ENCODE results near the gene PRMT2. TPM values are rescaled to one million over a fixed set of nuclear protein-coding genes. Genes with fewer than 3 reads are reported as not detected.

The PRMT2 gene
- total RNA-seq, 2 donors from 2014 or later, result 69.0 to 116 TPM

DNA sequence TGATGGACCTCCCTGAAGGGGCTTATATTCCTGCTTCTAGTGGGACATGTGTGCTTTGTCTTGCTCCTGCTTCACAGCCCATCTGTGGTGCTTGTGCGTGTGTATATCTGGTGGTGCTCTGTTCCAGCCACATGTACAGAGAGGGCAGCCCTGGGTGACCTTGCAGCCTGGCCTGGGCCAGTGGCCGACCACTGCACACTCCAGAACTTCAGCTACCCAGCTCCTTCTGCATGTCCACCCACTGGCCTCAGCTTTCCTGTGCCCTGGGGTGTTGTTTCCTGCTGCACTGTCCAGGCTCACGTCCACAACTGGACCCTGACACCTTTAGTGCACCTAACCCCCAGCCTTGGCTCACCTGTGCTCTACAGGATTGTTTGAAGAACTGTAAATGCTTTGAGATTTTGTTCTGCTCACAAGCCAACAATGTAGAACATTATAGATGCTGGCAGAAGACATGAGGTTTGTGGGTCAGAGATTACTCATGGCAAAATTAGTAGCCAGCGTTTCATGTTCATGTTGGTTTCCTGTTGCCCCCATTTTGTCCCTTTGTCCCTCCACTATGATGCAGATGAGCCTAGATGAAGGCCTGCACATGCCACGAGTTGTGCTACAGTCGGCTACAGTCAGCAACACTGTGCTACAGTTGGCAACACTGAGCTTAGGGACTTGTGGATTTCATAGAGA is 25.3 kb upstream of the PRMT2 start:
- no peak for DNase-seq (ENCODE audit: low spot score in 2 of 2)
- Mint-ChIP-seq H3K9me3 (peaks cover 4 to 11% of the 10 kb centered on the region in 2 donors), H3K27ac (no peak overlapping the region), H3K36me3 (no peaks in the 10 kb centered on the region)
- ATAC-seq, result no peak

DNA sequence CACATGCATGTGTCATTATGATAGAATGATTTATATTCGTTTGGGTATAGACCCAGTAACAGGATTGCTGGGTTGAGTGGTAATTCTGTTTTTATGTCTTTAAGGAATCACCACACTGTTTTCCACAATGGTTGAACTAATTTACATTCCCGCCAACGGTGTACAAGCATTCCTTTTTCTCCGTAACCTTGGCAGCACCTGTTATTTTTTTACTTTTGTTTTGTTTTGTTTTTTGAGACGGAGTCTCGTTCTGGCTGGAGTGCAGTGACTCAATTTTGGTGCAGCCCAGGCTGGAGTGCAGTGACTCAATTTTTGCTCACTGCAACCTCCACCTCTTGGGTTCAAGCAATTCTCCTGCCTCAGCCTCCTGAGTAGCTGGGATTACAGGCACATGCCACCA is 22.1 kb upstream of the PRMT2 start:
- H3K9me3 Mint-ChIP-seq, result peaks cover 4 to 11% of the 10 kb centered on the region in 2 donors
- H3K36me3 Mint-ChIP-seq, result no peaks in the 10 kb centered on the region
- H3K27ac Mint-ChIP-seq, result no peak overlapping the region
- ATAC-seq (no peak), DNase-seq (ENCODE audit: low spot score in 2 of 2) (no peak)

DNA sequence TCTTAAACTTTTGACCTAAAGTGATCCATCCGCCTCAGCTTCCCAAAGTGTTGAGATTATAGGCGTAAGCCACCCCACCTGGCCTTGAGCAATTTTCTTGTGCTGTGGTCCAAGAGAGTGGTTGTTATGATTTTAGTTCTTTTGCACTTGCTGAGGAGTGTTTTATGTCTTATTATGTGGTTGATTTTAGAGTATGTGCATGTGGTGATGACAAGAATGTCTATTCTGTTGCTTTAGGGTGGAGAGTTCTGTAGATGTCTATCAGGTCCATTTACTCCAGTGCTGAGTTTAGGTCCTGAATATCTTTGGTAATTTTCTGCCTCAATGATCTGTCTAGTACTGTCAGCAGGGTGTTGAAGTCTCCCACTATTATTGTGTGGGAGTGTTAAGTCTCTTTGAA is 19.4 kb upstream of the PRMT2 start:
- DNase-seq (ENCODE audit: low spot score in 2 of 2), result no peak
- Mint-ChIP-seq H3K36me3 (no peaks in the 10 kb centered on the region), H3K9me3 (peaks cover 7 to 11% of the 10 kb centered on the region in 2 donors), H3K27ac (no peak overlapping the region)
- no peak for ATAC-seq

DNA sequence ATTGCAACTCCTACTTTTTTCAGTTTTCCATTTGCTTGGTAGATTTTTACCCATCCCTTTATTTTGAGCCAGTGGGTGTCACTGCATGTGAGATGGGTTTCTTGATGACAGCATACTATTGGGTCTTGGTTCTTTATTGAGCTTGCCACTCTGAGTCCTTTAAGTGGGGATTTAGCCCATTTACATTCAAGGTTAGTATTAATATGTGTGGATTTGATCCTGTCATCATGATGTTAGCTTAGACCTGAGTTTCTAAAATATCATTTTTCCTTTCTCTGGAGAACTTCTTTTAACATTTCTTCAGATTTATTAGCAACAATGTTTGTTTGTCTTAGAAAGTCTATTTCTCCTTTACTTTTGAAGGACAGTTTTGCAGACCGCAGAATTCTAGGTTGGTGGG is 18.8 kb upstream of the PRMT2 start:
- DNase-seq (ENCODE audit: low spot score in 2 of 2) (no peak), ATAC-seq (no peak)
- H3K27ac Mint-ChIP-seq, result no peak overlapping the region
- no peaks in the 10 kb centered on the region for H3K36me3 Mint-ChIP-seq
- peaks cover 7 to 10% of the 10 kb centered on the region in 2 donors for H3K9me3 Mint-ChIP-seq

DNA sequence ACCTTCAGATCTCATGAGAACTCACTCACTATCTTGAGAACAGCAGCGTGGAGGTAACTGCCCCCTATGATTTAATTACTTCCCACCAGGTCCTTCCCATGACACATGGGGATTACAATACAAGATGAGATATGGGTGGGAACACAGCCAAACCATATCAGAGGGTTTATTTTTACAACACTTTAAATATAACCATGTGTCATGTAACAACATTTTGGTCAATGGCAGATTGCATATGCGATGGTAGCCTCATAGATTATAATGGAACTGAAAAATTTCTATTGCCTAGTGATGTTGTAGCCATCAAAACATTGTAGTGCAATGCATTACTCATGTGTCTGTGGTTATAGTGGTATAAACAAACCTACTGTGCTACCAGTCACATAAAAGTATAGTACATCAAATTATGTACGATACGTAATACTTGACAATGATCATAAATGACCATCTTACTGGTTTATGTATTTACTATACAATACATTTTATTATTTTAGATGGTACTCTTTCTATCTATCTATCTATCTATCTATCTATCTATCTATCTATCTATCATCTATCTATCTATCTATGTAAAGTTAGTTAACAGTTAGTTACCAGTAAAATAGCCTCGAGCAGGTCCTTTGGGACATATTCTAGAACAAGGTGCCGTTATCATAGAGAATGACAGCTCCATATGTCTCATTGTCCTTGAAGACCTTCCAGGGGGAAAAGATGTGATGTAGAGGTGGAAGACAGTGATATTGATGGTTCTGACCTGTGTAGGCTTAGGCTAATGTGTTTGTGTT is 18.0 kb upstream of the PRMT2 start:
- Mint-ChIP-seq H3K36me3 (no peaks in the 10 kb centered on the region), H3K9me3 (peaks cover 2 to 7% of the 10 kb centered on the region in 2 donors), H3K27ac (no peak overlapping the region)
- ATAC-seq (peak in 1 of 2 donors; percentile 59), DNase-seq (ENCODE audit: low spot score in 2 of 2) (no peak)

DNA sequence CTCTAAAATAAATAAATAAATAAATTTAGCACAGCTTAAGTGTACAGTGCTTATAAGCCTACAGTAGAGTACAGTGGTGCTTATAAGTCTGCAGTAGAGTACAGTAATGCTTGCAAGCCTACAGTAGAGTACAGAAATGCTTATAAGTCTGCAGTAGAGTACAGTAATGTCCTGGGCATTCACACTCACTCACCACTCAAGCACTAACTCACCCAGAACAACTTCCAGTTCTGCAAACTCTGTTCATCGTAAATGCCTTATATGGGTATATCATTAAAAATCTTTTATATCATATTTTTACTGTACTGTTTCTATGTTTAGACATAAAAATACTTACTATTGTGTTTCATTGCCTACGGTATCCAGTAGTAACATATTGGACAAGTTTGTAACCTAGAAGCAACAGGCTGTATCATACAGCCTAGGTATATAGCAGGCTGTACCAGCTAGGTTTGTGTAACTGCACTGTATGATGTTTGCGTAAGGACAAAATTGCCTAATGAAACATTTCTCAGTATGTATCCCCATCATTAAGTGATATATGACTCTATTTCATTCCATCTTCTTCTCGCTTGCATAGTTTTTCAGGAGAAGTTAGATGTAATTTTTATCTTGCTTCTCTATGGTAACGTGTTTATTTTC is 16.6 kb upstream of the PRMT2 start:
- ATAC-seq (no peak), DNase-seq (ENCODE audit: low spot score in 2 of 2) (no peak)

DNA sequence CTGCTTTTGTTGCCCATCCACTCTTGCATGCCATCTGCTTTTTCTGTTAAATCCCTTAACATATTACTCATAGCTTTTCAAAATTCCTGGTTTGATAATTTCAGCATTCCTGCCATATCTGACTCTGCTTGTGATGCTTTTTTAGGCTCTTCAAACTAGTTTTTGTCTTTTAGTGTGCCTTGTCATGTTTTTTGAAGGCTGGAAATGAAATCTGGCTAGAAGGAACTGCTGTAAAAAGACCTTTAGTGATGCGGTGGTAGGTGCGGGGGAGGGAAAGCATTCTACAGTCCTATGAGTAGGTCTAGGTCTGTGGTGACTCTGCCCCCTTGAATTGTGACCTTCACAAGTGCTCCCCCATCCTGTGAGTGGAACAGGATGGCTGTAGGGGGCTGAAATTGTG is 15.6 kb upstream of the PRMT2 start:
- H3K9me3 Mint-ChIP-seq, result peaks cover 0 to 3% of the 10 kb centered on the region in 2 donors
- DNase-seq (ENCODE audit: low spot score in 2 of 2), result no peak

More for the DNA sequence above, 16.6 kb upstream of the PRMT2 start:
- Mint-ChIP-seq H3K36me3 (no peaks in the 10 kb centered on the region), H3K27ac (no peak overlapping the region), H3K9me3 (peaks cover 0 to 3% of the 10 kb centered on the region in 2 donors)

DNA sequence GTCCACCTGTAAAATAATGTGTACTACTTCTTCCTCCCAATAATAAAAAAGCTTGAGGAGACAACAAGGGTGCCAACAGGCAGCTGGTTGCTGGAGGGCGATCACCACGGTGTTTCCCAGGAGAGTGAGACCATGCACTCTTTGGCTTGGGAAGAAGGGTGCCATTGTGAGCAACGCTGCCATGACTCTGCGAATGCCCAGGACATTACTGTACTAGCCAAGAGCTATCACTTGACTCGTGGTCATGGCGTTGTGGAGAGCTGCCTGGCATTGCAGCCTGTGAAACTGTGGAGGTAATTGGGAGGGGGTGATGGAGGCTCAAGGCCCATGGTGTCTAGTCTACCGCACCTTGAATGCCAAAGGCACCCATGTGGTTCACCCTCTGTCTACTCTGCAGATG is 14.6 kb upstream of the PRMT2 start:
- Mint-ChIP-seq H3K27ac (peak overlapping the region in 1 of 2 donors; percentile 88), H3K9me3 (peaks cover 4 to 8% of the 10 kb centered on the region in 2 donors), H3K36me3 (peaks cover 6 to 7% of the 10 kb centered on the region in 2 donors)
- DNase-seq (ENCODE audit: low spot score in 2 of 2), result no peak
- no peak for ATAC-seq

More for the DNA sequence above, 15.6 kb upstream of the PRMT2 start:
- no peak overlapping the region for H3K27ac Mint-ChIP-seq
- no peaks in the 10 kb centered on the region for H3K36me3 Mint-ChIP-seq
- no peak for ATAC-seq

DNA sequence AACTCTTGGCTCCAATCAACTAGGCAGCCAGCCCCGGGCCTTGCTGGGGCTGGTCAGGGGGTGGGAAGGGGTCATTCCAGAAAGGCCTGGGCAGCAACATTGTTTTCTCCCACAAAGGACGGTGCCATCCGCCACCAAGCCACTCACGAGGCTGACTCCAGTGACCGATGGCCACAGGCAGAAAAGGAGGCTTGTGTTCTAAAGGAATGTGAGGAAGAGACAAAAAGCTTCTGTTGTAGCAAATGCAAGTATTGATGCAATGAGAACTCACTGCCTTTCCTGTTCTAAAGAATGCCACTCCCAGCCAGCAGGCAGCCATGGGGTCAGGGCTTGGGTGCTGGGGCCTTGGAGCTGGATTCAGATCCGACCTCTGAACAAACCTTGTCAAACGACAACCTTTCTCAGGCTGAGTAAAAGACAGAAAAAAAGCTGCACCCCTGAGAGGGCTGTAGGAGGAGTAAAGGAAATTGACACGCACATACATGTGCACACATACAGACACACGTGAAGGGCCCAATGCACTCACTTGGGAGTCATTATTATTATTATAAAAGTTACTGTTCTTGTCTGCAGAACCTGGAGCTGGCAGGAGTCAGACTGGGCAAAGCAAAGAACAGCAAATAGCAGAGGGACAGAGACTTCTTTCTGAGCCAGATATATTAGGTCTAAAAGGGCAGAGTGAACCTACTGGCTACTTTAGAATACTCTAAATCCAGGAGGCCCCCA is 13.9 kb upstream of the PRMT2 start:
- Mint-ChIP-seq H3K27ac (peak overlapping the region in 1 of 2 donors; percentile 88), H3K36me3 (peaks cover 12 to 15% of the 10 kb centered on the region in 2 donors), H3K9me3 (peaks cover 8 to 11% of the 10 kb centered on the region in 2 donors)
- ATAC-seq, result peak; percentile 67 to 69
- DNase-seq (ENCODE audit: low spot score in 2 of 2), result no peak

DNA sequence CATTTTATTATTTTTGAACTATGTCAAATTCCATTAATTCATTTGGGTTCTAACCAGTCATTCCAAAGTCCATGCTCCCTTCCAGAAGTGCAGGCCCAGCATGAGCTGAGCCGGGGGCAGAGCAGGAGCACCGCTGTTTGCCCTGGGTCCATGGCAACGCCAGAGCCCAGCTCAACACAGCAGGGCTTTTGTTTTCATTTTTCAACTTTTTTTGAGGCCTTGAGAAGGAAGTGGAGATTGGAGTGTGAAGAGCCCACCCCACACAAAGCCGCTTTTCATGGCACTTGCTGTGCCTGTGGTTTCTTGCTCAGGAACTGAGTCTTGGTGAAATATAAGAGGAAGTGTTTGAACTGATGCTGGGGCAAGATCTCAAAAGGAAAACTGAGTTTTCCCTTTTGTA is 13.2 kb upstream of the PRMT2 start:
- DNase-seq (ENCODE audit: low spot score in 2 of 2), result no peak
- Mint-ChIP-seq H3K27ac (peak overlapping the region; percentile 77 to 88), H3K36me3 (peaks cover 12 to 21% of the 10 kb centered on the region in 2 donors), H3K9me3 (peaks cover 8 to 15% of the 10 kb centered on the region in 2 donors)
- peak; percentile 66 to 72 for ATAC-seq

DNA sequence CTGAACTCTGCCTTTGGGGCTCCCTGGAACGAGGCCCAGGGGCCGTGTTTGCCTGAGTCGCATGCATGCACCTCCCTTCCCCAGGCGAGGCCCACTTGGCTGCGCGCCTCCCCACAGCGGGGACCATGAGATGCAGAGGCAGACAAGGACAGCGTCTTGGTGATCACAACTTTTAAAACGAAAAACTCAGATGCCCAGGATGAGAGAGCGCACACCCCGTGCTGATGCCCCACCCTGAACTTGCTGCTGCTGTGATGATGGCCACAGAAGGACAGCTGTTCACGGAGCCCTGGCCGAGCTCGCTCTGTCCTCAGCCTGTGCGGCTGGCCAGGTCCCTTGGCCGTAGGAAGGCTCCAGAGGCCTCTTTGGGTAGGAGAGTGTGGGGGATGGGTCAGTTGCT is 11.4 kb upstream of the PRMT2 start:
- Mint-ChIP-seq H3K27ac (no peak overlapping the region), H3K9me3 (peaks cover 8 to 22% of the 10 kb centered on the region in 2 donors), H3K36me3 (peaks cover 12 to 26% of the 10 kb centered on the region in 2 donors)
- ATAC-seq (no peak), DNase-seq (ENCODE audit: low spot score in 2 of 2) (no peak)

DNA sequence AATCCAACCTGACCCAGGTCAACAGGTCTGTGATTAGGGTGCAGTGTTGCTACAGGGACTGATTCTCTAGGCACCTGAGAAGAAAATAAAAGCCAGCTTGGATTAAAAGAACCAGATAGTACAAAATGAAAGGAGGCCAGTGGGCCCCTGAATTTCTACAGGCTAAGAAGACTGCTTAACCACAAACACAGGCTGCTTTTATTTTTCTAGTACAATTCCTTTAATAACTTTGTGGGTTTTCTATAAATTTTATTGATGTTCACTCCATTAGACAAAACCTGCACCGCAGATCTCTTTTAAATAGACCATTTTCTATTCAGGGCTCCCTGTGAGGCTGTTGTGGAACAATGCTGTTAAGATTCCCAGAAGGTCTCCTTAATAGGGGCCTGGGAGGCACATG is 9.7 kb upstream of the PRMT2 start:
- H3K27ac Mint-ChIP-seq, result peak overlapping the region in 1 of 2 donors; percentile 68
- H3K36me3 Mint-ChIP-seq, result peaks cover 12 to 26% of the 10 kb centered on the region in 2 donors

DNA sequence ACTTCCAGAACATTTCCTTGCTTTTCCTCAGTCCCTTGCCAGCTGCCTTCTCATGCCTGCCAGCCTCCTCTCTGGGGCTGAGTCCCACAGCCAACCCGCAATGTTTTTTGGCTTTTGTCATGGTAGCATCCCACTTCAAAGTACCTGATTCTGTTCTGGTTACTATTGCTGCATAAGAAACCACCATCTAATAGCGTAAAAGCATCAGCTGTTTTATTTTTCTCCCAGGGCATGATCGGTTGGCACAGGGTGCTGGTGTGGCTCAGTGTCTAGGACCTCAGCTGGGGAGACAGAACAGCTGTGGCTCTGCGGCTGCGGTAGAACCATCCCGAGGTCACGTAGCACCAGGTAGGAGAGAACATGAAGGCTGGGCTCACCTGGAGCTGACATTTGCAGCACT is 8.9 kb upstream of the PRMT2 start:
- peak overlapping the region; percentile 22 to 68 for H3K27ac Mint-ChIP-seq
- H3K9me3 Mint-ChIP-seq, result peaks cover 5 to 22% of the 10 kb centered on the region in 2 donors
- DNase-seq (ENCODE audit: low spot score in 2 of 2) (no peak), ATAC-seq (peak; percentile 39 to 42)
- H3K36me3 Mint-ChIP-seq, result peaks cover 12 to 30% of the 10 kb centered on the region in 2 donors

More for the DNA sequence above, 9.7 kb upstream of the PRMT2 start:
- DNase-seq (ENCODE audit: low spot score in 2 of 2) (no peak), ATAC-seq (no peak)
- peaks cover 7 to 22% of the 10 kb centered on the region in 2 donors for H3K9me3 Mint-ChIP-seq

DNA sequence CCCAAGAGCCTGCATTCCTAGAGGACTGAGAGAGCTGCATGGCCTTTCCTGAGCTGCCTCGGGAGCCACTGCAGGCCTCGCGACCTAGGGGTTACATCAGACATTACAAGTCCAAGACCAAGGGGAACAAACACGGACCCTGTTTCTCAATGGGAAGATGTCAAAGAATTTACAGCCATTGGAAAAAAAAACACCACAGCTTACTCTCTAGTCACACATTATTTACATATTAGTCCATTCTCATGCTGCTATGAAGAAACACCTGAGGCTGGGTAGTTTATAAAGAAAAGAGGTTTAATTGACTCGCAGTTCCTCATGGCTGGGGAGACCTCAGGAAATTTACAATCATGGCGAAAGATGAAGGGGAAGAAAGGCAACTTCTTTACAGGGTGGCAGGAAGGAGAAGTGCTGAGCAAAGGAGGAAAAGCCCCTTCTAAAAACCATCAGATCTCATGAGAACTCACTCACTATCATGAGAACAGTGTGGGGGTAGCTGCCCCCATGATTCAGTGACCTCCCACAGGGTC is 8.4 kb upstream of the PRMT2 start:
- Mint-ChIP-seq H3K27ac (peak overlapping the region in 1 of 2 donors; percentile 68), H3K9me3 (peaks cover 5 to 22% of the 10 kb centered on the region in 2 donors), H3K36me3 (peaks cover 12 to 32% of the 10 kb centered on the region in 2 donors)
- DNase-seq (ENCODE audit: low spot score in 2 of 2), result no peak
- ATAC-seq, result no peak

DNA sequence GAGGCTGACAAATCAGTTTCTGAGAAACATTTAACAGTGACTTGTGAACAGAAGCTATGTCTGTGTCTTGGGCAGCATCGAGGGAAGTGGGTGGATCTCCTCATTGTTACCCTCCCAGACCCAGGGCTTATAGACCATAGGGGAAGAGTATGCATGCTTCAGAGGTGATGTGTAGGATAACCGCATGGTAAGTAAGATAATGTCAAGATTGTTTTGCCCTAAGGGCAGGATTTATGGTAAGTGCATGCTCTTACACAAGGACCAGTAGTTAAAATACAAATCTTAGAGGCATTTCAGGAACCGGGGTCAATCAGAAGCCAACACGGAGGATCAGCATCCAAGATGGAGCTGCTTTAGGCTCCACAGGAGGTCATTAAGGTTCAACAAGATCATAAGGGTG is 7.7 kb upstream of the PRMT2 start:
- ATAC-seq (no peak), DNase-seq (ENCODE audit: low spot score in 2 of 2) (no peak)
- peaks cover 5 to 22% of the 10 kb centered on the region in 2 donors for H3K9me3 Mint-ChIP-seq
- H3K27ac Mint-ChIP-seq, result no peak overlapping the region
- H3K36me3 Mint-ChIP-seq, result peaks cover 12 to 32% of the 10 kb centered on the region in 2 donors

DNA sequence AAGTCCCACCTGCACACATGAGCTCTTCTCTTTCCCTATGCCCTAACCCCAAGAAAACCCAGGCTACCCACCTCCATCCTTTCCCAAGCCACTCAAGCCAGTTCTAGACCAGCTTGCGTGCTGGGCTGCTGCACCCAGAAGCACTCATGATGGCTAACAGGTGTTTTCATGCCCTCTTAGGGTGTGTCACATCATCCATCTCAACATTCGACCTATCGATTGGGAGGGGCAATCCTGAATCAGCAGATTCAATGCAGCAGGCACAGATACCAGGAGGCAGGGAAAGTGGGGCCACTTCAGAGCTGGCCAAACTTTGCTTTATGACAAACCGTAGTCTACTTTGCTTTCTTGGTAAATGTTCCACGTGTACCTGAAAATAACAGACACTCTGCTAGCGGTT is 6.6 kb upstream of the PRMT2 start:
- Mint-ChIP-seq H3K9me3 (peaks cover 5 to 22% of the 10 kb centered on the region in 2 donors), H3K27ac (no peak overlapping the region), H3K36me3 (peaks cover 12 to 32% of the 10 kb centered on the region in 2 donors)
- ATAC-seq (no peak), DNase-seq (ENCODE audit: low spot score in 2 of 2) (no peak)
